GM21723 (cell line): ENCODE data around the gene ICE1.
A peak's percentile ranks its signal among the peaks of the same experiment; 100 is the strongest.
"Not testable (repeated sequence)": the region's sequence is repeated elsewhere in the genome, so short reads cannot be mapped to it uniquely, and the experiment has no call there.

ENCODE experiments used
- ATAC-seq: cut with Tn5 transposase; IDR thresholded peaks from one replicate; pipeline ENCODE4 v1.9.1; 2021; ENCODE audit warnings: mild to moderate bottlenecking, moderate library complexity; ENCODE audit not compliant: unreplicated experiment

The ICE1 gene

DNA sequence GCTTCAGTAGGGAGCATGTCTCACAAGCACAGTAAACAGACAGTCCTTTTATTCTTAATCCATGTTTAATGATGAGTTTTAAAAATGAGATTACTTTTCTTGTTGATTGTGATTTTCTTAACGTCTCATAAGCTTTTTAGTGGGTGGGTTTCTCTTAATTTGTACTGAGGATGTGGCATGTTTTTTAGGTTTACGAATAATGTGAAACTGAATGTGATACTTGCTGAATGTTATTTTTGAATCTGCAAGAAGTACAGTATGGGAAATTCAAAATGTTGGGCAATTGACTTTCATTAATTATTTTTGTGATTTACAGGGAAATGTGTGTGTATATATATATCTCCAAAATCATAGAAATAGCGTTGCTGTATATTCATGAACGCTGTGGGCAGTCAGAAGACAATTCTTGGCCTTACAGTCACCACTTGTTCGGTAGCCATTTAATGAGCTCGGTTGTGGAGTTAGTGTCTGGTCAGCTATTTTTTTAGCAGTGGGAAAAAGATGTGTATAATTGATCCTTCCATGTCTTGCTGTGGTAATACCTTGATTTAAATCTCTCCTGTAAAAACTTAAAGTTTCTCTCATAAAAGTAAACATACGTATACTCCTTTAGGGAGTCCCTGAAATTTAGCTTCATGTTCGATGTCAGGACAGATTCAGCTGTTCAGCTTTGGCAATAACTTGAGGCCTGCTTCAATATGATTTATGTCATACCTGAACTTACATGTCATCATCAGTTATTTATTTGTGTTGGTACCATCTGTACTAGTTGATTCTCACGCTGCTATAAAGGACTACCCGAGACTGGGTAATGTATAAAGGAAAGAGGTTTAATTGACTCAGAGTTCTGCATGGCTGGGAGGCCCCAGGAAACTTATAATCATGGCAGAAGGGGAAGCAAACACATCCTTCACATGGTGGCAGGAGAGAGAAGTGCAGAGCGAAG lies 15.0 kb downstream of the ICE1 start:
- peak; percentile 84 for ATAC-seq

DNA sequence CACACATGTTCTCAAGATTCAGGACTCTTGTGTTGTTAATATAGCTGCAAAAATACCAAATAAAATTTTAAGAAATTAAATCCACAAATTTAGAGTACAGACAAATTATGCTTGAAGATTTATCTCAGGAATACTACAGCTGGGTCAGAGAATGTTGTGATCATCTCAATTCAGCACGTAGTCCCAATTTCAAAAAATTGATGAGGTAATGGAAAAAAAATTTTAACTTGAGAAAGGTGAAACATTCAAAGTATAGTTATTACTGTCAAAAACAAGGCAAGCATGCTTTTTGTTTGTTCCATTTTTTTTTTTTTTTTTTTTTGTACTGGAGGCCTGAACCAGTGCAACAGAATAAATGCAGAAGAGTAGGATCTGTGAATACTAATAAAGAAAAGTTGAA lies 29.4 kb downstream of the ICE1 start:
- no peak for ATAC-seq

DNA sequence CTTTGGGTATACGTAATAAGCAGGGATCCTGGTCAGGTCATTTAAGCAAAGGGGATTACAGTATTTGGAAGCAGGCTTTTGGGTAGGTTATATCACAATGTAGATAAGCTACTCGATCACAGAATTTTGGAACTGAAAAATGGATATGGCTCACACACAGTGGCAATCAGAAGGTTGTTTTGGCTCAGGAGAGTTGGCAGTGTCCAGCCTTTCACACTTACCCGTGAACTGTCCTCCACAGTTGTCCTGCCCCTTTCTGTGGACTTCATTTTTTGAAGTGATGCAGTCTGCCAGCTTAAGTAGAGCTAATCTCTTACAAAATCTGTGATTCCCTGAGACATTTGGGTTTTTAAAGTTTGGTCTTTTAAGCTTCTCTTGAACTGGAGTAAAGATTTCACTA lies 30.7 kb downstream of the ICE1 start:
- ATAC-seq = no peak

DNA sequence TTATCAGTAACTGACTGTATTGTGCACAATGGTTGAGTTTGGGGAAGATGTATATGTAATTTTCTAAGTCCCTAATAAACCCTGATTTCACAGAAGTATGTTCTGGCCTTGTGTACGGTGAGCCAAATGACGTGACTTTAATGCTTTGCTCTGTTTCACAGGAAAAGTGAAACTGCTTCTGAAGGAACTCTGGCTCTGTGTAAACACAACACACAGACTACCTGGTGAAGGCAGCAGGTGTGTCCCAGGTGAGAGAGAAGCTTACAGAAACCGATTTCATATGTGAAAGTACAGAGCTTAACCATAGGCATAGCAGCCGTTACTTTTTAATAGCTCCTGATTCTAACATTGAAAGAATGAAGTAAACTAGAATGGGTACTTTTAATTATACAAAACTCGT lies 31.9 kb downstream of the ICE1 start:
- ATAC-seq = no peak

DNA sequence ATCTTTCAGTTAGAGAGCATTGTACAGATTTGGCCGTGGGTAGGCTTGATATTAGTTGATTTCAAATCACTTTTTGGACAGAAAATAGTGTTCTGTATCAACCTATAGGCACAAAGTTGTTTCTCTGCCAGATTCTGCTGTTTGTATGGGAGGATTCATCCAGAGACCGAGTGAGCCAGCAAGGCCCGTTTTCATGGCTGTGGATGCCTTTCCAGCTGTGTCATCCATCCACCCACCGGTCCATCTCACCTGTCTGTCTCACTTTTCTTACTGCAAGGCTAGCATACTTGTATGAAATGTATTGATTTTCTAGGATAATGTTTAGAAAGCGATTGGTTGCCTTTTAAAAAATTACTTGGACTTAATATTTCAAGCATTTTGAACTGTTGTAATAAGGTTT lies 34.4 kb downstream of the ICE1 start:
- no peak for ATAC-seq

DNA sequence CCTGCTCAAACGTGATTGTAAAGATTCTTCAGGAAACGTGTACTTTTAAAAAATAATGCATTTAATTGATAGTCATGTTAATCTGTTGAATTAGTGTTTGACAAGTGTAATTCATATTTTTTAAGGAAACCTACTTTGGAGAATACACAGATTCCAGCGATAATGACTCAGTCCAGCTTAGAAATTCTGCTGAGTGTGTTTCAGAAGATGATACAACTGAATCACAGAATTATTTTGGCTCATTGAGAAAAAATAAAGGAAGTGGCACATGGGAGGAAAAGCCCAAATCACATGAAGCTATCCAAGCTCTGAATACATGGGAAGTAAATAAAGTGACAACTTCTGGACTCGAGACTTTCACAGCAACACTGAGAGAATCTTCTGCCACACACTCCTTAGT lies 37.8 kb downstream of the ICE1 start:
- no peak for ATAC-seq

DNA sequence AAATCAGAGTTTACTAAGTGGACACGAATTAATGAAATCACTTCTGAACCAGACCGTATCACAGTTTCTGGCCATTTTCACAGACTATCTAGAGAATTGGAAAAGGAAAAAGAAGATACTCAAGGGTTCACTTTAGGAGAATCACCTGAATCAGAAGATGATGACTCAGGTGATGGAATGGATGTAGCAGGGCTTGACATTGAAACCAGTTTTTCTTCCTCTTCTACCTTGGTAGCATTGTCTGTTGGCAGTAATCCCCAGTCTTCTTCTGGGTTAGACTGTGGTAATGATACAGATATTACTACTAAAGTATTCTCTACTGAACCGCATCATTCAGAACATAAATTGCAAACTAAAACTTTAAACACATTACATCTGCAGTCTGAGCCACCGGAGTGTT lies 38.5 kb downstream of the ICE1 start:
- ATAC-seq = no peak

DNA sequence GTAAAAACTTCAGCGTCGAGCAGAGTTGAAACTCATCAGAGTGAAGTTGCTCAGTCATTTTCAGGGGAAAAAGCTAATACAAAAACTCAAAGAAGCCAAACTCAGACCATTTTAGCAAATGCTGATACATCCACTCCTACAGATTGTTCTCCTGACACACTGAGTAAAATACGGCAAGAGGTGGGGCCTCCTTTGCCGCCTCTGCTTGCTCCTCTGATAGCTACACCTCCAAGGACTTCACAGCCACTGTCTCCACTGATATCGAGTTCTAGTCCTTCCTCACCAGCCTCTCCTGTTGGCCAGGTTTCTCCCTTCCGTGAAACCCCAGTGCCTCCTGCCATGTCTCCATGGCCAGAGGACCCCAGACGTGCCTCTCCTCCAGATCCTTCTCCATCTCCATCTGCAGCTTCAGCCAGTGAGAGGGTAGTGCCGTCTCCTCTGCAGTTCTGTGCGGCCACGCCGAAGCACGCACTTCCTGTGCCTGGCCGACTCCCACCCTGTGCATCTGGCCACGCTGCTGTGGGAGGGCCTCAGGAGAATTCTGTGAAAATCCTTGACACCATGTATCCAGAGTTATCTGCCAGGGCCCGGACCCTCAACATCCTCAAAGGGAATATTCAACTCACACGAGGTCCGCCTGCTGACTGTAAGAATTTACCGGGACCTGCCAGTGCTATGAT lies 41.7 kb downstream of the ICE1 start:
- no peak for ATAC-seq

DNA sequence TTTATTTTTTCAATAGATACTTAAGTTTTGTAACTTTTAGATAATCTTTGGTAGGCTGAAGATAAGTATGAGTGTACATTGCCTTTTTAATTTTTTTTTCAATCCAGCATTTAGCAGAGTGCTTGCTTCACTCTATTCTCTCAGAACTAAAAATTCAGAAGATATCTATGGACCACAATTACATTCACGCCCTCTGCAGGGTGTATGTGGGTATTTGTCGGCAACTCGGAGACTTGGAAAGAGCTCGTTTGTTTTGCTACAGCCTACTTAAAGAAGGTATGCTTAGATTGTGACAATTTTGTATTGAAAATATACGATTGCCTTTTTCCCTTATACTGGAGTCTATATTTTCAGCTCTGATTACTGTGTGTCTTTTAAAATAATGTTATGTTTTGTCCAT lies 43.8 kb downstream of the ICE1 start:
- ATAC-seq = no peak

DNA sequence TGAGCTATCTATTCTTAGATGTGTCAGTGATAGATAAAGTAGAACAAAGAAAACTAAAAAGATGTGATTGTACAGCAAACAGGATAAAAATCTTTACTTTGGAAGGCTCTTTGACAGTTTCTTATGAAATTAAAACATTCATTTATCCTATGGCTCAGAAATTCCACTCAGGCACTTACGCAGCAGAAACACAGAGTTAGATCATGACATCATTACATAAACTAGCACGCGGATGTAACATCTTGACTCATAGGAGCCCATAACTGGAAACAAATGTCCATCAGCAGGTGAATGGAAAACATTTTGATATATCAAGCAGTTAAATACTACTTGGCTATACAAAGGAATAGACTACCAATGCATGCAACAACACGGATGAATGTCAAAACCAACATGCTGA lies 45.3 kb downstream of the ICE1 start:
- no peak for ATAC-seq

DNA sequence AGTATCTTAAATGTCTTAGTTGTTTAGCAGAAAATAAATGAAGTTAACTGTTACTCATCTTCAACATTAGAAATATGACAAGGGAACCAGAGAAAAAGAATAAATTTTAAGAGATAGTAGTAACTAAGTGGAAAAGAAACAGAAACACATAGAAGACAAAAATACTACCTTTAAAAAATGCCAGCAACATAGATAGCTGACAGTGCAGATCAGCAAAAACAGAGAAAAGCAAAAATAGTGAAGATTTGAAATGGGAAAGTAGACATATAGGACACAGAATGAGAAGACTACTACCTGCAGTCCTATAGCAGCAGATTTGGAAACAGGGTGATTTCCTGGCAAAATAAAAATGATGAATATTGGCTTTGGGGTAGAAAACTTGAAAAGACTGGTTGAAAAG lies 48.5 kb downstream of the ICE1 start:
- ATAC-seq = no peak

DNA sequence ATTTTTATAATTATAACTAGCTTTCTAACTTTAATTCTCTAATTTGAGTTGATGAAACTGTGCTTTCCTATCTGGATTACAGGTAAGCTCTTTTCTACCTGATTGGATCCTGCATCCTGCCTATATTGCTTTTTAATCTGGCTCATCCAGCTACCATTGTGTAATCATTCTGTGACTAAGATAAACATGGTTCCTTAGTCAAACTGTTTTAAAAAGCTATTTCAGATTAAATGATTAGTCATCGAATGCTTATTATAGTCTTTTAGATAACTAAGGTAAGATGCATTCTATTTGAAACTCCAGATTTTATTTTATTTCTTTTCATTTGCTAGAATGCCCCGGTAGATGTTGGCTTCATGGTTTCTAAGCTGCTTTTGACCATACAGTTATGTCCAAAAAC lies 50.7 kb downstream of the ICE1 start:
- ATAC-seq = no peak

DNA sequence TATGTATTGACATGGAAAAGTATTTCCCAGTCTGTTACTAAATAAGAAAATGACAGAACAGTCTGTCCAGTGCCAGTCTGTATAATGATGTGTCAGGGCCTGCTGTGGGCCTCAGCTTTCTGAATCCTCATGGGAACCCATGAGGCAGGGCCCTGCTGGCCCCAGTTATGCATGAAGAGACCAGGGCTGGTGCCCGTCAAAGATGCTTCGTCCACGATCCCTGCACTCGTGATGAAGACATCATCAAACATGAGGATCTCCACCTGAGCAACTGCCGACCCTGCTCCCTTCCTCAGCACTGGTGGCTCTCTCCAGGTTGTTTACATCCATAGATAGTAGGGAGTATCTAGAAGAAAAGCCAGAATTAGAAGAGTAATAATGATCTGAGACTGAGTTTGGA lies 52.5 kb downstream of the ICE1 start:
- no peak for ATAC-seq

DNA sequence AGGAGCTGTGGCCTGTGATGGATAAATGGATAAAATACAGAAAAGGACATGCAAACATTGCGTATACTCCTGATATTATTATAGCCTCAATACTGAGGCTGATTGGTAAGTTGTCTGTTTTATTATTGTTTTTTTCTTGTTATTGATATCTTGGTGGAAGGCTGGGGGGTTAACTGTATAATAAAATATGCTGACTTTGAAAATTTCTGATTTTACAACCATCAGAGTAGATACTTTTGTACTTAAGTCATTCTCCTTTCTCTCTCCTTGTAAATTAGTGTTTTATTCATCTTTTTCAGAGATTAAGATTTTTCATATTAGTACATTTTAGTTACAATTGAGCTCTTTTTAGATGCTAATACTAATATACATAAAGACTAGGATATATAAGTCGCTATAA lies 53.5 kb downstream of the ICE1 start:
- ATAC-seq = no peak

DNA sequence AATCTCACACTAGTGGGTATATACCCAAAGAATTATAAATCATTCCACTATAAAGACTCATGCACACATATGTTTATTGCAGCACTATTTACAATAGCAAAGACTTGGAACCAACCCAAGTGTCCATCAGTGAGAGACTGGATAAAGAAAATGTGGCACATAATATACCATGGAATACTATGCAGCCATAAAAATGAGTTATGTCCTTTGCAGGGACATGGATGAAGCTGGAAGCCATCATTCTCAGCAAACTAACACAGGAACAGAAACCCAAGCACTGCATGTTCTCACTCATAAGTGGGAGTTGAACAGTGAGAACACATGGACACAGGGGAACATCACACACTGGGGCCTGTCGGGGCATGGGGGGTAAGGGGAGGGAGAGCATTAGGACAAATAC lies 57.1 kb downstream of the ICE1 start:
- ATAC-seq = not testable (repeated sequence)

DNA sequence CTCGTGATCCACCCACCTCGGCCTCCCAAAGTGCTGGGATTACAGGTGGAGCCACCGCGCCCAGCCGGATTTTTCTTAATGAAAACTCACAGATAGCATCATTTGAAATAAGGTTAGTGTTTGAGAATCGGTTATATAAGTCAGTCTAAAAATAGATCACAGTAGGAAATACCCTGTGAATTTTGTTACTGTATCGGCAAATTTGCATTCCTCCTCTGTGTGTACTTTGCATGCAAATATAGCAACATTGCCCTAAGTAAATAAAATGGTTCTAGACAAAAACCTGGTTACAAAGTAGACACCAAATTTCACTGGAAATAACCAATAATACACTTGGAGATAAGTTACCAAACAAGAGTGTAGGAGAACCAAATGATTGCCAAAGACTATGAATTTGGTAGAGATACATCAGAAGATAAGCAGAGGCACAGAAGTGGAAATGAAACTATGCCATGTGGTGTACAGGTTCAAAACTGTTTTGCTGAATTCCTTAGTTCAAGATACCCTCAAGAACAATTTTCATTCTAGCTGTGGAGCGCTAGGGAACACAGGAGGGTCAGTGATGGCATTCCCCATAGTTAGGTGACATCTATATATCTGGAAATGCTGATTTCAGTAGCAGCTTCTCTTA lies 58.1 kb downstream of the ICE1 start:
- peak; percentile 58 for ATAC-seq

DNA sequence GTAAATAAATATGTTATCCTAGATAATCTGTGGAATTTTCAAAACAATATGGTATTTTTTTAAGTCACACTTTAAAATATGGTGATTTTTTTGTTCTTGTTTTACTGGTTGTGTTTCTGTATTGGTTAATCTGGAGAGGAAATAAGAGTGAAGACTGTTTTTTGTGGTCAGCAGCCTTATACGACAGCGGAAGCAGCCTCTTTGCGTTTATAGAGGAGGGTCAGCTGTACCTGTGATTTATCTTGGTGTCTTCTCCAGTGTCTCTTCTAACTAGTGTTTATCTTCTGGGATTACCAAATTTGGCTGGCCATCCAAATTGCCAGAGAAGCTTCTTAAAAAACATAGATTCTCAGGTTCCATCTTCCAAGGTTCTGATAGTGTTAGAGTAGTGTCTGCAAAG lies 58.7 kb downstream of the ICE1 start:
- peak; percentile 85 for ATAC-seq

DNA sequence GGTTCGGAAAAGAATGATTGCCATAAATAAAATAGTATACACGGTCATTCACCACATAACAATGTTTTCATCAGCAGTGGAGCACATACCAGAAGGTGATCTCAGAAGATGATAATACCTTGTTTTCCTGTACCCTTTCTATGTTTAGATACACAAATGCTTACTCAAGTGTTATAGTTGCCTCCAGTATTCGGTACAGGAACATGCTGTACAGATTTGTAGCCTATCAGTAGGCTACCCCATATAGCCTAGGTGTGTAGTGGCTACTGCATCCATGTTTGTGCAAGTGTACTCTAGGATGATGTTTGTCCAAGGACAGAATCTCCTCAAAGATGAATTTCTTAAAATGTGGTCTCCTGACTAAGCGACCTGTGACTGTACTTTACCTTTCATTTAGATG lies 59.2 kb downstream of the ICE1 start:
- ATAC-seq = peak; percentile 17

DNA sequence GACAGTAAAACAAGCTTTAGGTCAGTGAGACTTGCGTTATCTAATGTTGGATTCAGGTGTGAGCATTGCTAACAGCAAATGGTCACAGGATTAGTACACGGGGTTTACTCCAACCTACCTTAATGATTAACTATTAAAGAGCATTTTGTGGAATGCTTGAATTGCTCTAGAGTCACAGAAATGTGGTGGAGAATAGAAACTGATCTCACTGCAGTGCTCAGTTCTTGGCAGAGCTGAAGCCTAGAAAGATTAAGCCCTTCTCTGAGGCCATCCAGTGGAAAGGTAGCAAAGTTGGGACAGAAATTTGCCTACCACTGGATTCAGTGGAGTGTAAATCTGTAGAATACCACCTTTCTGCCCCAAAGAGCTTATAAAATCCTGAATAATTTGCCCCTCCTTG lies 60.9 kb downstream of the ICE1 start:
- ATAC-seq = no peak

DNA sequence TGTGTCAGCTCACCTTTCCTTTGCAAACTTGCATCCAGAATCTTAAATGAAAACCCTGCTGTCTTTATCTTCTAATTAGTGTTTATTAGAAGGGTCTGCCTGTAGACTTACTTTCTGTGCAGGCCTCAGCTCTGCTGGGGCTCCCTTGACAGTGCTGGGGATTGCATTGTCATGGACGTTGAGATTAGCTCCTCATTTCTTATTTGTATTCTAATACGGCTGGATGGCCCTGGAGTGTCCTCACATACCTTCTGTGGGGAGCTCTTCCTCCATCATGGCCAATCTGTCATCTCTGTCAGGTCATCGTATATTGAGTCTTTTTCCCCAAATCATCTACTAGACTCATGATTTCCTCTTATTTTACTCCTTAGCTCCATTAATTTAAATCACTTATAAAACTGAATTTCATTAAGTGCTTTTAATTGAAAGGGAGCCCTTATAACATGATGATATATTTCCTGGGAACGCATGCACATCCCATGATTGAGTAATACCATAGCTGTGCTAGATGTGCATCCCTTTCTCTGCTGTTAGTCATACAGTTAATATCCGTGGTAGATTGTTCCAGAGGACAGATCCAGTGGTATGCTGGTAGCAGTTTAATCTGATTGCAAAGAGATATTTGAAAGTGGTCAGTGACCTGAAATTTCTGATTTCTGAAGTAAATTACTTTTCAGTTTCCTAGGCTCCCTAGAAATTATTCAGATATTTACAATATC lies 61.6 kb downstream of the ICE1 start:
- no peak for ATAC-seq

DNA sequence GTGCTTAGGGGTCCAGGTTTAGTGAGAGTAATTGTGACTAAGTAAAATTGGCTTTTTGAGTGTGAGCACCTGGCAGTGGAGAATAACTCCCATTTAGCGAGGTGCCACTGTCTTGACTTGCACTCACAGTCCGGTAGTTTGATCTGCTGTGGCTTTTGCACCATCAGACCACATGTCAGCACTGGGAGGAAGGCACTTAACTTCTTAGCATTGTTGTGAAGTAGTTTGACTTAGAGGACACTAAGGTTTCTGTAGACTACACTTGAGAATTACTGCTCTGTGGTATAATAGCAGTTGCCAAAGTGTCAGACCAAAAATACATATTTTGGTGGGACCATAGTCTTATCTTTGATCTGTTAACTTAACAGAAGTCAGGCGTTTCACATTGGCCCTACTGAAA lies 63.6 kb downstream of the ICE1 start:
- no peak for ATAC-seq
